Activated CD8-positive, alpha-beta memory T cell treated with anti-CD3 and anti-CD28 coated beads, Interleukin-2, amount 50 U/mL, for 1 hour (primary cell): ENCODE measurements around the gene AKR1C8.
"Not testable (repeated sequence)": the region's sequence is repeated elsewhere in the genome, so short reads cannot be mapped to it uniquely, and the experiment has no call there.

ENCODE experiments used
- DNase-seq: peaks from one replicate; pipeline ENCODE4 v3.0.0-alpha.2; 2020; ENCODE audit errors: extremely low read depth

Gene AKR1C8

GRCh38 chr10:5168897-5169420 is 16.0 kb downstream of the AKR1C8 start:
- DNase-seq: no peak

- DNase-seq: no peak
These were observed 19.2 kb downstream of the AKR1C8 start for GRCh38 chr10:5165738-5166137.

- DNase-seq: no peak
These were observed 21.5 kb downstream of the AKR1C8 start for GRCh38 chr10:5163487-5163886.

DNA sequence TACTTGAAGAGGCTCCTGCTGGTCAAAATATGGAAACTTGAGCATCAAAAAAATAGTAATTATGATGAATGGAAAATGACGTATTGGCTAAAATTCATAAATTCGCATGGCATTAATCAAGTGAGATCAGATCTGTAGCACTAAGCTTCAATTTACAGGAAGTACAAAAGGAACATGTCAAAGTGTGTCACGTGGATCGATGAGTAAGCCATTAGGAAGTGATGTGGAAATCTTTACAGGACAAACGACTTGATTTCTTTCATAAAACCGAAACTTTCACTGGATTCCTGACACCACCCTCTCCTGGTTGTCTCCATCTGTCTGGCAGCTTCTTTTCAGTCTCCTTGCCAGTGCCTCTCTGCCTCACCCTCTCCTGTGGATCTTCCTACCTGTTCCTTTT is 25.8 kb downstream of the AKR1C8 start:
- DNase-seq: no peak

- no peak for DNase-seq
These were observed 27.4 kb downstream of the AKR1C8 start for GRCh38 chr10:5157501-5157900.

- no peak for DNase-seq
These were observed 29.0 kb downstream of the AKR1C8 start for GRCh38 chr10:5155951-5156350.

DNA sequence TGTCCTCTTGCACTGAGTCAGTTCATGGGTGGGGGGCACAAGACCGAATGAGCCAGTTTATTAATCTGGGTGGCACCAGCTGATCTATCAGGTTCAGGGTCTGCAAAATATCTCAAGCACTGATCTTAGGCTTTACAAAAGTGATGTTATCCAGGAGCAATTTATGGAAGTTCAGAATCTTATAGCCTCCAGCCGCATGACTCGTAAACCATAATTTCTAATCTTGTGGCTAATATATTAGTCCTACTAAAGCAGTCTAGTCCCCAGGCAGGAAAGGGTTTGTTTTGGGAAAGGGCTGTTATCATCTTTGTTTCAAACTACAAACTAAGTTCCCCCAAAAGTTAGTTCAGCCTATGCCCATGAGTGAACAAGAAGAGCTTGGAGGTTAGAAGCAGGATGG is 33.9 kb downstream of the AKR1C8 start:
- DNase-seq: no peak

DNA sequence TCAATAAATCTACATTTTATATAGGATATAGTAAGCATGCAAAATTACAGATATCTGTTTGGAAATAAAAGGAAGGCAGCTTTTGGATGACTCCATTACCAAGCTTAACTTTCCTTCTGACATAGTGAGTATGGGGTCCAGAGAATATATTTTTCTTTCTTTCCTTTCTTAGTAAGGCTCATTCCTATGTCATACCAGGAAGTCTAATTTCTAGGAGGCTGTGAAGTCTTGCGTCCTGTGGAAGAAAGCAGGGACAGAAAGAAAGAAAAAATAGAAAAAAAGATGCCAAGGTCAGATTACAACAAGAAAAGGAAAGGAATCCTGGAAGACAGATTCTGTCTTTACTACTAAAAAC is 36.3 kb downstream of the AKR1C8 start:
- no peak for DNase-seq

- no peak for DNase-seq
These were observed 36.8 kb downstream of the AKR1C8 start for GRCh38 chr10:5147981-5148677.

DNA sequence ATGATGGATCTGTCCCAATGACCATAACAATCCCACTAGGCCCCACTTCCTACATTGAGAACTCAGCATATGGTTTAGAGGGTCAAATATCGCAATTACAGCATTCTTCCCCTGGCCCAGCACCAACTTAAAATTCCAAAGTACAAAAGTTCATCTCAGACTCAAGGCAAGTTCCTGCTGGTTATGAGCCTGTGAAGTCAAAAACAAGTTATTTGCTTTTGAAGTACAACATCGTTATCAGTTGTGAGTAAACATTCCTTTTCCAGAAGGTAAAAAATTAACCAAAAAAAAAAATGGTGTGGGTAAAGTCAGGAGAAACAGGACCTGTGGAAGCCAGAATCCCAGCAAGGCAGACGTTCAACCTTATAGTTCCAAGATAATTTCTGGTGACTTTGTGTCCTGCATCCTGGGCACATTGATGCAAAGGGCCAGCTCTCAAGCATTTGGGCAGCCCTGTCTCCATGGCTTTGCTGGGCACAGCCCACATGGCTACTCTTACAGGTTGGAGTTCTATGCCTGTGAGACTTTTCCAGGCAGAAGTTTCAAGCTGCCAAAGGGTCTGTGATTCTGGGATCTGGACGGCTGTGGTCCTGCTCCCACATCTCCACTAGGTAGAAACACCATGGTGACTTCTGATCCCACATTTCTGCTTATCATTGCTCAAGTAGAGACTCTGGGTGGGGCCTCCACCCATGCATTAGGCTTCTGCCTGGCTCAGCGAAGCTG is 37.5 kb downstream of the AKR1C8 start:
- no peak for DNase-seq

GRCh38 chr10:5146920-5147254 is 38.1 kb downstream of the AKR1C8 start:
- no peak for DNase-seq

DNA sequence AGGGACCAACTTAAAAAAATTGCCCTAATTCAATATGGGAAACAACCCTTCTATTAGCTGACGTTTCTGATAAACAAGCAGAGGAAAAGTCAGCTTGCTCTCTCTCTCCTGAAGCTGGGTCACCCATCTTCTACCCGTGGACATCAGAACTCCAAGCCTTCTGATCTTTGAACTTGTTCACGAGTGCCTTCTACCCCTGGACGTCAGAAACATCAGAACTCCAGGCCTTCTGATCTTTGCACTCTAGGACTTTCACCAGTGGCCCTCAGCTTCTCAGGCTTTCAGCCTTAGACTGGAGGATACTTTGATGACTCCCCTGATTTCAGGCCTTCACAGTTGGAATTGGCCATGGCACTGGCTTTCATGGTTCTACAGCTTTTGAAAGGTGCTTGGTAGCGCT is 41.8 kb downstream of the AKR1C8 start:
- no peak for DNase-seq

DNA sequence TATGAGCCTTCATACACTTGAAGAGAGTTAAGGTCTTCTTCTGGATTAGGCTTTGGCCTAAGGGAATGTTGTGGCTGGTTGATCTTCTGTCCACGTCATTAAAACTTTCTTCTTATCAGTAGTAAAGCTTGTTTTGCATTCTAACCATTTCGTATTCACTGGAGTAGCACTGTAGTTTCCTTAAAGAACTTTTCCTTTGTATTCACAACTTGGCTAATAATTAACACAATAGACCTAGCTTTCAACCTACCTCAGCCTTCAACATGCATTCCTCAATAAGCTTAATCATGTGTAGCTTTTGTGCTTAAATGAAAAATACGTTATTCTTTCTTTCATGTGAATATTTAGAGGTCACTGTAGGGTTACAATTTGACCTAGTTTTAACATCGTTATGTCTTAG is 42.8 kb downstream of the AKR1C8 start:
- DNase-seq: no peak

DNA sequence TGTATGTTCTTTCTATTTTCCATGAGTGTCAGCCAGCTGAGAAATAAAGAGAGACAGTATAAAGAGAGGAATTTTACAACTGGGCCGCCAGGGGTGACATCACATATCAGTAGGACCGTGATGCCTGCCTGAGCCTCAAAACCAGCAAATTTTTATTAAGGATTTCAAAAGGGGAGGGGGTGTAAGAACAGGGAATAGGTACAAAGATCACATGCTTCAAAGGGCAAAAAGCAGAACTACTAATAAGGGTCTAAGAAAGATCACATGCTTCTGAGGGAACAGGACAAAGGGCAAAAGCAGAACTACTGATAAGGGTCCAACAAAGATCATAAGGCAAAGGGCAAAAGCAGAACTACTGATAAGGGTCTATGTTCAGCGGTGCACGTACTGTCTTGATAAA is 47.3 kb downstream of the AKR1C8 start:
- not testable (repeated sequence) for DNase-seq

DNA sequence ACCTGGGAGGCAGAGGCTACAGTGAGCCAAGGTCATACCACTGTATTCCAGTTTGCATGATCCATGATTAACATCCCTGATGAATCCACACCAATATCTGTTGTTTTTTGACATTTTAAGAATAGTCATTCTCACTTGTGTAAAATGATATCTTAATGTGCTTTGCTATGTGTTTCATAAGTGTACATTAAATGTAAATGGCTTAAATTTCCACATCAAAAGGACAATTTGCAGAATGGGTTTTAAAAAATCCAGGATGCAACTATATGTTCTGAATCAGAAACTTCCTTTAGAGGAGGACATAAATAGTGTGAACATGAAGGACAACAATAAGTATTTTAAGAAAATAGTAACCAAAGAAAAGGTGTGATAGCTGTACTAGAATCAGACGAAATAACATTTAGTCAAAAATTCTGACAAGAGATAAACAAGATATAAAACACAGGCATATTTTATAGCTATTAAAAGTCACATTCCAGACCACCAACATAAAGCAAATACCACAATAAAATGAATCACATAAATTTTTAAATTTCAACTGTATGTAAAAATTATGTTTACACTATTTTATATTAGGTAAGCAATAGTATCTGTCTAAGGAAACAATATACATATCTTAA is 48.4 kb downstream of the AKR1C8 start:
- no peak for DNase-seq

DNA sequence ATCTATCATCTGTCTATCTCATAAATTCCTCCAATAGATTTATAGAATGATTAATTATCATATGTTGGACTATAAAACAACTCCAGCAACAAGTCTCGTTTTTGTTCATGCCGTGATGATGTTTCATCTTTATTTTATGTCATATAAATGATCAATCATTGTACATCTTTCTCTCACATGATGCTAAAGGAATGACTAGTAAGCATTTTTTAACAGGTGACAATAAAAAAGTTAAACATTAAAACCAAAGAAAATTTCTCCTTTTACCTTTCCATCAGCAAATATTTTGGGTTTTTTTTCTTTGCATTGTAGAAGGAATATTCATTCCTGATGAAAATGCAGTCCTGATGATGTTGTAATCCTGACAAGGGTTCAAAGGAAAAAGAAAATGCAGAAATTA is 49.4 kb downstream of the AKR1C8 start:
- DNase-seq: no peak

DNA sequence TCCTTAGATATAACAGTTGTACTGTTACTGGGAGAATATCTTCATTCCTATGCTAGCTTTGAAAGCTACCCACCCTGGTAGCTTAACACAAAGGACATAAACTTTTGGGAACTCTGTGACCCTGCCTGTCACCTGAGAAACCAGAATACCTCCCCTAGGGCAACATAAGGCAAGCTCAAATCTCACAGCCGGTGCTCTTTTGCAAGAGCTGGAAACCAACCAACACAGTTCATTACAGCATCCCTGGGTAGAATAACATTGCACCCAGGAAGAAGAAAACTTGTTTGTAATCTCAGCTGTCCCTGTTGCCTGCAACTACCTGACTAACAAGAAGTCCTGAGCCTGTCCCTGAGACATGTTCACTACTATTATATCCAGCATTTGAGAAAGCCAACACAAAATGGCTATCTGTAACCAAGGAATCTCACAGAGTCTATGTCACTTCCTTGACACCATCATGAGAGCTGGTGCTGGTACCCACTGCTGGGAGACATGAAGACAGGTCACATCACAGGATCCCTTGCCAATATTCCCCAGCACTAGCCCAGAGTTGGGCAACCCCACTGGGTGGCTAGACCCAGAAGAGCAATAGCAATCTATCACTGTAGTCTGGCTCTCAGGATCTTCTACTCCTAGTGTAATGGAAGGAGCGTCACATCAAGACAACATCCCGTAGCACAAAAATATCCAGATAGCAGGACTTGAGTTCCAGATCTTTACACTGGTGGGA is 59.5 kb downstream of the AKR1C8 start:
- no peak for DNase-seq

- no peak for DNase-seq
These were observed 61.1 kb downstream of the AKR1C8 start for GRCh38 chr10:5123886-5124285.

DNA sequence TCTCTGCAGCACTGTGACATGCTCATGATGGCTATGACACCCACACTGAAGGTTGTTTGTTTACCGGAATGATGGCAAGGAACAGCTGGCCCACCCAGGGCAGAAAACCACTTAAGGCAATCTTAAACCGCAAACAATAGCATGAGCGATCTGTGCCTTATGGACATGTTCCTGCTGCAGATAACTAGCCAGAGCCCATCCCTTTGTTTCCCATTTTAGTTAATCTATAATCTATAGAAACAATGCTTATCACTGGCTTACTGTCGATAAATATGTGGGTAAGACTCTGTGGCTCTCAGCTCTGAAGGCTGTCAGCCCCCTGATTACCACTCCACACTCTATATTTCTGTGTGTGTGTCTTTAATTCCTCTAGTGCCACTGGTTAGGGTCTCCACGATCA is 65.0 kb downstream of the AKR1C8 start:
- not testable (repeated sequence) for DNase-seq

DNA sequence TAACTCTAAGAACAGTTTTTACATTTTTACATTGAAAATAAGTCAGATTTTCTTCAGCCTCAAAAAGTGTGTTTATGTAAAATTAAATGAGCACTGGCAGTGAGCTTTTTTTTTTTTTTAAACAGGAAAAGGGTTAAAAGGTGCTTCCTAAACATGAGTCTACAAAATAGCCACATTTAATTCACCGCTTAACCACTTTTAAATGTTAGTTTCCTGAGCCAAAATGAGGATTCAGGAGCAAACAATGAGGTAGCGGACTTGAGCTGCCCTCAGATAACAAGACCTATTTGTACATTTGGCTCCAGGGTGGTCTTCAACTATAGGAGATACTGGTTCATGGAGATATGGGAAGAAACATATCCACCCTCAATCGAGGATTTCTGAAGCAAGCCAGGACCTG is 67.9 kb downstream of the AKR1C8 start:
- DNase-seq: no peak

- no peak for DNase-seq
These were observed 68.3 kb downstream of the AKR1C8 start for GRCh38 chr10:5116621-5117020.

GRCh38 chr10:5109861-5110260 is 75.1 kb downstream of the AKR1C8 start:
- DNase-seq: not testable (repeated sequence)
